Activated CD4-positive, alpha-beta T cell treated with anti-CD3 and anti-CD28 coated beads, Interleukin-2, amount 50 U/mL, for 16 hours (primary cell): Measurements from ENCODE around the gene SPNS1.
A peak's percentile ranks its signal among the peaks of the same experiment; 100 is the strongest.
"Not testable (repeated sequence)": the region's sequence is repeated elsewhere in the genome, so short reads cannot be mapped to it uniquely, and the experiment has no call there.

ENCODE experiments used
- DNase-seq: peaks from one replicate; pipeline ENCODE4 v3.0.0-alpha.2; 2020

SPNS1 gene

DNA sequence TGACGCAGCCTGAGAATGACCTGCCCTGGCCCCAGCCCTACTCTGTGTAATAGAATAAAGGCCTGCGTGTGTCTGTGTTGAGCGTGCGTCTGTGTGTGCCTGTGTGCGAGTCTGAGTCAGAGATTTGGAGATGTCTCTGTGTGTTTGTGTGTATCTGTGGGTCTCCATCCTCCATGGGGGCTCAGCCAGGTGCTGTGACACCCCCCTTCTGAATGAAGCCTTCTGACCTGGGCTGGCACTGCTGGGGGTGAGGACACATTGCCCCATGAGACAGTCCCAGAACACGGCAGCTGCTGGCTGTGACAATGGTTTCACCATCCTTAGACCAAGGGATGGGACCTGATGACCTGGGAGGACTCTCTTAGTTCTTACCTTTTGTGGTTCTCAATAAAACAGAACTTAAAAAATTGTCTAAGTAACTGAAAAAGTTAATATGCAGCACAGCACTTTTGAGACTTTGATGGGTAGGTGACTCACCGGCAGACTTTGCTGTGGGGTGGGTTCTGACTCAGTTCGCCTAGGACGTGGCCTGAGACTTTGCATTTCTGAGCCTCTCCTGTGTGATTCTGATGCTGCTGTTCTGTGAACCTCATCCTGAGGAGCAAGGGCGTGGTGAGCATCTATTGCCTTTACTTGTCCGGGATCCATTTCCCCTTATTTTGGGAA is 15.9 kb downstream of the SPNS1 start:
- DNase-seq, result peak; percentile 88

DNA sequence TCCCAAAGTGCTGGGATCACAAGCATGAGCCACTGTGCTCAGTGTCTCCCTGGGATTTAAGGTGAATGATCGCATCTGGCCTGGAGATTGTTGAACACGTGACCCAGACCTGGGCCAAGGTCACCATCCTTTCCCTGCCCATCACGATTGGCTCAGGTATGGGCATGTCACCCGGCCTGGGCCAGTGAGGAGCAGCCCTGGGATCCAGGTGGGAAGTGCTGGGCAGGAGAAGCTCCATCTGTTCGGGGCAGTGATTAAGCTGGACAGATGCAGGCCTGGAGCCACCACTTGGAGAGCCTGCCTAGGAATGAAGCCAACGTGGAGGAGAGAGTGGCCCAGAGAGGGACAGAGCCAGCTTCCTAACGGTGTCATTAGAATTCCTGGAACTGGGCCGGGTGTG is 17.1 kb downstream of the SPNS1 start:
- no peak for DNase-seq

DNA sequence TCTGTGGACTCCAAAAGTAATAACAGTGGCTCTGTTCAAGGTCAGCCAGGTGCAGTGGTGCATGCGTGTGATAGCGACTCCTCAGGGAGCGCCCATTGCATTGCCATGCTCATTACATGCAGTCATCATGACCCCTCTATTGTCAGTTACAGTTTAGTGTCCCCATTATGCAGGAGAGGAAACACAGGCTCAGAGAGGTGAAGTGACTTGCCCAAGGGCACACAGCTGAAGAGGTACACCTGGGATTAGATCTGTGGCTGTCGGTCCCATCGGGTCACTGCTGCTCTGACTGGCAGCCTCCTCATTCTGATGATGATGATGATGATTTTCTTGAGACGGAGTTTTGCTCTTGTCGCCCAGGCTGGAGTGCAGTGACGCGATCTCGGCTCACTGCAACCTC is 17.9 kb downstream of the SPNS1 start:
- no peak for DNase-seq

DNA sequence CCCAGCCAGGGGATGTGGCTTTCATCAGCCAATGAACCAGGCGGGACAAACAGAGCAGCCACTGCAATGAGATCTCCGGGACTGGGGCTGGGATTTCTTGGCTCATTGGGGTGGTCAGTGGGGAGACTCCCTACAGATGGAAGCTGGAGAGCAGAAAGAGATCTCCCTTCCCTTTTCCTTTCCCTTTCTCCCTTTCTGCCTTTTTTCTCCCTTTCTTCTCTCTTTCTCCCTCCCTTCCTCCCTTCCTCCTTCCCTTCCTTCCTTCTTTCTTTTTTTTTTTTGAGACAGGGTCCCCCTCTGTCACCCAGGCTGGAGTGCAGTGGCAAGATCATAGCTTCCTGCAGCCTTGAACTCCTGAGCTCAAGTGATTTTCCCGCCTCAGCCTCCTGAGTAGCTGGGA is 24.3 kb downstream of the SPNS1 start:
- DNase-seq, result no peak

DNA sequence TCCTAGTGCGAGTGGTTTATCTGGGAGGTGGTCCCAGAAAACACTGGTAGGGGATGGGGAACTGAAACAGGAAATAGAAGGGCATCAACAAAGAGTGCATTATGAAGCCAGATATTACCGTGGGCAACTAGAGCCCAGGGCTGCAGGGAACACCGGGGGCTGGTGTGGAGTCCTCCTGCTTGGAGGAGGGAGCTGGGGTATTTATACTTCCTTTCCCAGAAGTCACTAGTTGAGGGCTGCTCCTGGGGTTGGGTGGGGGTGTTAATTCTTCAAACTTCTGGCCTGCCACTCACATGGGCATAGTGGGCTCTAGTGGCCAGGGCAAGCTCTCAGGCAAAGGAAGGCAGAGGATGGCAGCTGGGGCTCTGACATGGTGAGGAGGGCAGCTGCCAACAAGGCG is 25.0 kb downstream of the SPNS1 start:
- no peak for DNase-seq

DNA sequence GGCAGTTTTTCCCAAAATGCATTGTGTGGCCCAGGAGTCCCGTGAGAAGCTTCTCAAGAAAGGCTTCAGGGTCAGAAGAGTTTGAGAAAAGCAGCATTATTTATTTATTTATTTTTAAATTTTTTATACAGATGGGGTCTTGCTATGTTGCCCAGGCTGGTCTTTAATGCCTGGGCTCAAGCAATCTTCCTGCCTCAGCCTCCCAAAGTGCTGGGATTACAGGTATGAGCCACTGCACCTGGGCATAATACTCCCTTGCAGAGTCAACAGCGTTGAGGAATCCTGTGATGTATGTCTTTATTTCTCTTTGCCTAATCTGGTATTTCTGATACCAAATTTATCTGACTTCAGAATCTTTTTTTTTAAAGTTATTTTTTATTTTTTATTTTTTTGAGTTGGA is 25.4 kb downstream of the SPNS1 start:
- no peak for DNase-seq

DNA sequence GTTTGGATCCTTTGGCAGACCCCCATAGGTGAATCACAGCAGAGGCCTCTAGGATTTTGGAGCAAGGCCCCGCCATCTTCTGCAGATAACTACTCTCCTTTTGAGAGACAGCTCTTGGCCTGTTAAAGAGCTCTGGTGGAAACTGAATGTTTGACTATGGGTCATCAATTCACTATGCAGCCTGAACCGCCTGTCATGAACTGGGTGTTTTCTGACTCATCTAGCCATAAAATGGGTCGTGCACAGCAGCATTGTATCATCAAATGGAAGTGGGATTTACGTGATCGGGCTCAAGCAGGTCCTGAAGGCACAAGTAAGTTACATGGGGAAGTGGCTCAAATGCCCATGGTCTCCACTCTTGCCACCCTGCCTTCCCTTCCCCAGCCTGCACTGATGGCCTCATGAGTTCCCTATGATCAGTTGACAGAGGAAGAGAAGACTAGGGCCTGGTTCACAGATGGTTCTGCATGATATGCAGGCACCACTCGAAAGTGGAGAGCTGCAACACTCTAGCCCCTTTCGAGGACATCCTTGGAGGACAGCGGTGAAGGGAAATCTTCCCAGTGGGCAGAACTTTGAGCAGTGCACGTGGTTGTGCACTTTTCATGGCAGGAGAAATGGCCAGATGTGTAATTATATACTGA is 30.0 kb downstream of the SPNS1 start:
- not testable (repeated sequence) for DNase-seq

DNA sequence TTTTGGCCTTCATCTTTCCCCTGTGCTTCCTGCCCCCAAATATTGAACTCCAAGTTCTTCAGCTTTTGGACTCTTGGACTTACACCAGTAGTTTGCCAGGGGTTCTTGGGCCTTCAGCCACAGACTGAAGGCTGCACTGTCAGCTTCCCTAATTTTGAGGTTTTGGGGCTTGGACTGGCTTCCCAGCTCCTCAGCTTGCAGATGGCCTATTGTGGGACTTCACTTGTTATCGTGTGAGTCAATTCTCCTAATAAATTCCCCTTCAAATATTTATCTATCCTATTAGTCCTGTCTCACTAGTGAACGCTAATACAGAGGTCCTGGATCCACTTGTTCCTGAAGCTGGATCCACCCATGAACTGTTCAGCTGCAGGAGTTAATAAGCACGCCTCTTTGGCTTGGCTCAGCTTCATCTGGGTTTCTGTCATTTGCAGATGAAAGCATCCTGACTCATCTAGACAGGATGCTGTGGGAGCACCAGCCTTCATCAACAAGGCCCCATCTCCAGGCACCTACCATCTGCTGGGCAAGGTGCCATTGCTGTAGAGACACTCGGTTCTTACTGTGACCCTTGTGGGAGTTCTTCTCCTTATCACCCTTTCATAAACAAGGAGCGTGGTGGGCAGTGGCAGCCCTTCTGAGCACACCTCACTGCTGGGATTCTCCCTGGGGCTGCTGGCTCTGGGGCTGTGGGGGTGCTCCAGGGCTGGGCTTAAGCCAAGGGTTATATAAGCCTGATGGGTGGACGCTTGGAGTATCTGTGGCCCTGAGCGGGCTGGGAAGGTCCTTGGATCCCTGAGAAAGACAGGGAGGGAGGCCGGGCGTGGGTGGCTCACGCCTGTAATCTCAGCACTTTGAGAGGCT is 33.4 kb downstream of the SPNS1 start:
- peak; percentile 90 for DNase-seq

DNA sequence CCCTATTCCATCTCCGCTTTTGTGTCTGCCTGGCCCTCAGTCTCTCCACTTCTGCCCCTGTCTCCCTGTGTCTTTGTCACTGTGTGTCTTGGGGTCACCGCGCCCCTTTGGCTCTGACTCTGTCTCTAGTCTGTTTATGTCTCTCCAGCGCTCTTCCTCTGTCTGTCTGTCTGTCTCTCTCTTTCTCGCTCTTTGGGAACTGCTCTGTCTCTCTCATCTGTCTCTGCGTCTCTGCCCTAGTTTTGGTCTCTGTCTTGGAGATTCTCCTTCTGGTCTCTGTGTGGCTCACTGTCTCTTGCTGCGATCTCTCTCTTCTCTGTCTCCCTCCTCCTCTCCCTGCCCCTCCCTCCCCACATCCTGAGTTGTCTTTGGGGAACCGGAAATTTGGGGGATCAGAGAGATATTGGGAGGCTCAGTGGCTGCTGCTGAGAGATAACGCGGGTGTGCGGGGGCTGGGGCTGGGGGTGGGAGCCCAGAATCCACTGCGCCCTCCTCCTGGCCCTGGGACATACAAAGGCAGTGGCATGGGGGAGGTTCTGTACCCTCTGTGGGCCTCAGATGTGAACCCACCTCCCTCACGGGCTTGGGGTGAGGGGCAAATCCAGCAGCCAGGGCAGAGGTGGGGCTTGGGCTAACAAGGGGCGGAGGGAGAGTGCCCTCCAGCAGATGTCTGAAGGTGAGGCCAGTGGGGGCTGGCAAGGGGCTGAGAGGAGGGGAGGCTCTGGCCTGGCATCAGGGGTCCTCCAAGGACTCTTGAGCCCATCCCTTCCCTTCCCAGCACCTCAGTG is 34.7 kb downstream of the SPNS1 start:
- DNase-seq, result peak; percentile 66

DNA sequence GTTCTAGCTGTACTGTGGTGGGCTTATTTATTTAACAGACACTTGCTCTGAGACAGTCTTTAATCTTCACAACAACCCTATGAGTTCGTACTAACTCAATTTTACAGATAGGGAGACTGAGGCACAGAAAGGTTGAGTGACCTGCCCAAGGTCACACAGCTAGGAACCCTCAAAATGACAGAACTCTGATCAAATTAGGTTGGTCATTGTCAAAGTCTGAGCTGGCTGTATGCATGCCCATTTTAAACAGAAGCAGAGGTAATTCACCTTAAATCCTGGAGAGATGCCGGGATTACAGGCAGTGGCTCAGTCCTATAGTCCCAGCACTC is 35.2 kb downstream of the SPNS1 start:
- no peak for DNase-seq

DNA sequence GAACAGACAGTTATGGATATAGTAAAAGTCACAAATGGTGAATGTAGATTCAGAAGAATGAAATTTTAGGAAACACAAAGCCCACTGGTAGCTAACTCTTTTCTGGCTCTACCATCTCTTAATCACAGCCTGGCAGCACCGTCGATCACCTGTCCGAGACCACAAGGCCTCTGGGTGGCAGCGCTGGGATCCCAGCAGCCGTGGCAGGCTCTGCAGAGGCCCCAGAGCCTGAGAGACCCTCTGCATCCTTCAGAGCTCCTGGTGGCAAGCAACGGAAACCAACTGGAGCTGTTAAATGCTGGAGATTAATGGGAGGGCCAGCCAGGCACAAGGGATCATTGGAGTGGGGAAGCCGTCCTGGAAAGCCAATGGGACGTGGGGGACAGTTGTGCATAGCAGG is 36.5 kb downstream of the SPNS1 start:
- DNase-seq, result no peak

DNA sequence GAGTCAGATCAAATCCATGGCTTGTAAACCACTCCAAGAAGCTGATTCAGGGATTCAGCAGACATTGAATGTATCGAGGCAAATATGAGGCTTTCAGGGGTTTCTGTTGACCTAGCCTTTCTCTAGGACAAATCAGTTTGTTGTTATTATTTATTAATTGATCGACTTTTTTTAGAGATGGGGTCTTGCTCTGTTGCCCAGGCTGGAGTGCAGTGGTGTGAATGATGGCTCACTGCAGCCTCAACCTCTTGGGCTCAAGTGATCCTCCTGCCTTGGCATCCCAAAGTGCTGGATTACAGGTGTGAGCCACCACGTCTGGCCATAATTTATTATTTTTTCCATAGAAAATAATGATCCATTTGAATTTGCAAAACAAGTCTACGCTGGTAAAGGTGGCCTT is 37.3 kb downstream of the SPNS1 start:
- no peak for DNase-seq

DNA sequence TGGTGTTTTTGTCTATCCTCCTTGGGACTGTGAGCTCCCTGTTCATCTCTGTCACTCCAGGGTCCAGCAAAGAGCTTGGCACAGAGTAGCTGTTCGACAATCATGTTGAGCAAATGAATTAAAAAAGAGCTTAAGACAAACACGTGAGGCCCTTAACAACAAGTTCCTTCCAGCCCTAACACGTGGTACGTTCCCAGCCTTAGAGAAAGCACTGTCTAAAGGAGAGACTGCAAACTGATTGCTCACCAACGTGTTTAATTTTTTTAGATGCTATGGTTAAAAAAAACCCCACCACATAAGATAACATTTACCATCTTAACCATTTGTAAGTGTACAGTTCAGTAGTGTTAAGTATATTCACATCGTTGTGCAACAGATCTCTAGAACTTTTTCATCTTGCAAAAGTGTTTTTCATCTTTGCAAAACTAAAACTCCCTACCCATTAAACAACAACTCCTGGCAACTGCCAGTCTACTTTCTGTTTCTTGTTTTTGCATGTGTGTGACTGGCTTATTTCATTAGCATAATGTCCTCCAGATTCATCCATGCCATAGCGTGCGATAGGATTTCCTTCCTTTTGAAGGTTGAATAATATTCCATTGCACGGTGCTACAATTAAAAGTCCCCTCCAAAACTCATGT is 38.5 kb downstream of the SPNS1 start:
- DNase-seq, result peak; percentile 61

DNA sequence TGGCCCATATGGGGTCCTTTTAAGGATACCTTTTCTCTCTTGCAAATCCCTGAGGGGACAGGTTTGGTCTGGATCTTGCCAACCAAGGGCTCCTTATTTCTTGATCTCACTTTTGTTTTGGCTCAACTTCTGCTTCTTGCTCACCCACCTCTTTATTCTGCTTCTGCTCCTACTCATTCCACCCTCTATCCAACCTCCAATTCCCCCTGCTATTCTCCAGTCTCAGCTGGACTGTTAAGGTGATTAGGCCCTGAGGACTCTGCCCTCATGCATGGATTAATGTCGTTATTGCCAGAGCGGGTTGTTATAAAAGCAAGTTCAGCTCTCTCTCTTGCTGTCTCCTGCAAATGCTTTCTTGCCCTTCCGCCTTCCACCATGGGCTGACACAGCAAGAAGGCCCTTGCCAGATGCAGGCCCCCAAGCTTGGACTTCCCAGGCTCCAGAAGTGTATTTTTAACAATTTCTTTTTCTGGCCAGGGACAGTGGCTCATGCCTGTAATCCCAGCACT is 40.0 kb downstream of the SPNS1 start:
- DNase-seq, result no peak

DNA sequence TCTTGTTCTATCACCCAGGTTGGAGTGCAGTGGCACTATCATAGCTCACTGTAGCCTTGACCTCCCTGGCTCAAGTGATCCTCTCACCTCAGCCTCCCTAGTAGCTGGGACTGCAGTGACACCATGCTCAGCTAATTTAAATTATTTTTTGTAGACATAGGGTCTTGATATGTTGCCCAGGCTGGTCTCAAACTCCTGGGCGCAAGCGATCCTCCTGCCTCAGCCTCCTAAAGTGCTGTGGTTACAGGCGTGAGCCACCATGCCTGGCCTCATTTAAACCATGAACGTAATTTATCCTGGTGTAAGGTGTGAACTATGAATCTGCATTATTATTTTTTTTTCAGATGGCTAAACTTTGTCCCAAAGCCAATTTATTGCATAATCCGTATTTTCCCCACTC is 47.6 kb downstream of the SPNS1 start:
- no peak for DNase-seq

DNA sequence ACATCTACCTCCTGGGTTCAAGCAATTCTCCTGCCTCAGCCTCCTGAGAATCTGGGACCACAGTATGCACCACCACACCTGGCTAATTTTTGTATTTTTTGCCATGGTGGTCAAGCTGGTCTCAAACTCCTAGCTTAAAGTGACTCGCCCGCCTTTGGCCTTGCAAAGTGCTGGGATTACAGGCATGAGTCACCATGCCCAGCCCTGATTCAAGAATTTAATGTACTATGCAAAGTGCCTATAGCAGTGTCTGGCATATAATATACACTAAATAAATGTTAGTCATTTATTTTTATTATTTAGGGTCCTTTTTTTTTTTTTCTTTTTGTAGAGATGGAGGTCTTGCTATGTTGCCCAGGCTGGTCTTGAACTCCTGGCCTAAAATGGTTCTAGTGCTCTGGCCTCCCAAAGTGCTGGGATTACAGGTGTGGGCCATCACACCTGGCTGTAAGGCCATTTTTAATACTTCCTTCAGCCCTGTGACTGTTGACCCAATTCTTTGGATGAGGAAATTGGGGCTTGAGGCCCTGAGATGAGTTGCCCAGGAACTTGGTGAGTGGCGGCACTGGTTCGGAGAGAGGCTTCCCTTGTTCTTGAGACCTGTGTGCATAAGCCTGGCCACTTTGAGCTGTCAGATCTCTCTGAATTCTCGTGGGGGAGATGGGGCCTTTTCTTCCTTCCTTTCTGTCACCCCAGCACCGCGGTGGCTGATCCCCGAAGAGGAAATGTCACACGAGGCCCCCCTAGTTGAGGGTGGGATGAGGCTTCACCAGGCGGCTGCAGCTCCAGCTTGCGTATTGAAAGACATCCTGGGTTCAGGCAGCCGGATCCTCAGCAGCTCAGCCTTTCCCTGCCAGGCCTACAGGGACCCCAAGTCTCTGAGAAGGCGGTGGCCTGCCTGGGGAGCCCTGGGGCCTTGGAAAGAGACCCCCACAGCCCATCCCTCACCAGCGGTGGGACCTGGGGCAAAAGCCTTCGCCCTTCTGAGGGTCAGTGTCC is 49.0 kb downstream of the SPNS1 start:
- no peak for DNase-seq

DNA sequence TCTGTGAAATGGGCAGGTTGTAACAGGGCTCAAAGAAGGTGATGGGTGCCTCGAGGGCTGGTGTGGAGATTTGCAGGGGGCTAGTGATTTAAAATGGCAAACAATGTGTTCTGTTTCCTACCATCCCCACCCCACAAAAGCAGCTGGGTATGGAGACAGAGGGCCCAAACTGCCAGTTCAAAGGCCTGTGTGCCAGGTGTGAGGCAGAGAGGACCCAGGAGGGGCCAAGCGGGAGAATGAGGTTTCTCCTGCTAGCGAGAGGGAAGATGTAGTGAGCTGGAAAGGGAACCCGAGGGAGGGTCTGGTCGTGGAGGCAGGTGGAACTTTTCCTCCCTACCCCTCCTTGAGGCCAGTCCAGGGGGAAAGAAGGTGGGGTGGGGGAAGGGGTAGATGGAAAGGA is 49.7 kb downstream of the SPNS1 start:
- DNase-seq, result no peak

DNA sequence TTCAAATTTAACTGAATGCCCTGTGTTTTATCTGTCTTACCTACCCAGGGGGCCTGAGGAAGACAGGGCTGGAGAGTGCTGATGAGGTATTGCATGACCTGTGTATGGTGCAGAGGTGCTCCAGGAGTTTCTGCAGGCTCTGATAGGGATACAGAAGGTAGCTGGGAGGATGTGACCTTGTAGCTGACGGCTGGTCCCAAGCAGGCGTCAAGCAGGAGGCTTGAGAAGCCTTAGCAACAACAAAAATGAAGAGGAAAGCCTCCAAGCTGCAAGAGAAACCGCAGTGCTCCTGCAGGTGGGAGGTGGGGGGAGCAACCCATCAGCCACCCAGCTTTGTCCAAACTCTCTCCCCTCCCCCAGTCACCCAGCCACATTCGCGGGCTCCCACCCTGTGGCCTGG is 50.6 kb downstream of the SPNS1 start:
- no peak for DNase-seq

DNA sequence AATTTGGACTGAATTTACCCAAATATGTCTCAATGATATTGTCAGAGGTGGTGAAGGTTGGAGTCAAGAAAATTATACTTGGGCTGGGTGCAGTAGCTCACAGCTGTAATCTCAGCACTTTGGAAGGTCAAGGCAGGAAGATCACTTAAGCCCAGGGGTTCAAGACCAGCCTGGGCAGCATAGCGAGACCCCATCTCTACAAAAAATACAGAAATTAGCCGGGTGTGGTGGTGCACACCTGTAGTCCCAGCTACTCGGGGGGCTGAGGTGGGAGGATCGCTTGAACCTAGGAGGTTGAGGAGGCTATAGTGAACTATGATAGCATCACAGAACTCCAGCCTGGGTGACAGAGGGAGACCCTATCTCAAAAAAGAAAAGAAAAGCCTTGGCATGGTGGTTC is 51.2 kb downstream of the SPNS1 start:
- DNase-seq, result no peak

DNA sequence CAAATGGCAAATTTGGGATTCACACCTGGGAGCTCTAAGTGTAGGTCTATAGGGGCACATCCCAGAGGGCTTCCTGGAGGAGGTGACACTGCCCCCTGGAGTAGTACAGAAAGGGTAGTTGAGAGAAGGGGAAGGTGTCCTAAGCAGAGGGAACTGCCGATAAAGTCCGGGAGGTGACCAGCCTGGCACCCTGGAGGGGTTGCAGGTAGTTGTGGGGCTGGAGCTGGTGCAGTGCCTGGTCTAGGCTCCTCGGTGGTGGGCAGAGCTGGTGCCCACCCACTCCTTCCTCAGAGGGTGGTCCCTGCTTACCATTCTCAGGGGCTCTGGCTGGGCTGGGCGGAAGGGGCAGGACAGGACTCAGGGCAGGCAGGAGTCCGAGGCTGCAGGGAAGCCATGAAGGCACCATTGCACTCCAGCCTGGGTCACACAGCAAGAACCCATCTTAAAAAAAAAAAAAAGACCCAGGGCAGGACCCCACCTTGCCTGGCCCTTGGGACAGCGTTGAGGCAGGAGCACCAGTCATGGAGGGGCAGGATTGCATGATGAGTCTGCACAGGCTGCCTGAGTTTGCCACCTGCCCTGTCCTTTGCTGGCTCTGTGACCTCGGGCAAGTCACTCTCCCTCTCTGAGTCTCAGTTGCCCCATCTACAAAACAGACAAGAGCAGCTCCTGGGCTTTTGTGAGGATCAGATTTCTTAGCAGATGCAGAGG is 54.0 kb downstream of the SPNS1 start:
- no peak for DNase-seq
